GM19438 (cell line): ENCODE results near the gene PLEKHA1.

Experiments used
- ATAC-seq: cut with Tn5 transposase; IDR thresholded peaks from one replicate; pipeline ENCODE4 v1.9.1; 2021; ENCODE audit warnings: low read depth; ENCODE audit not compliant: unreplicated experiment

The PLEKHA1 gene

GRCh38 chr10:122375679-122376160 is 1.2 kb downstream of the PLEKHA1 start:
- no peak for ATAC-seq

DNA sequence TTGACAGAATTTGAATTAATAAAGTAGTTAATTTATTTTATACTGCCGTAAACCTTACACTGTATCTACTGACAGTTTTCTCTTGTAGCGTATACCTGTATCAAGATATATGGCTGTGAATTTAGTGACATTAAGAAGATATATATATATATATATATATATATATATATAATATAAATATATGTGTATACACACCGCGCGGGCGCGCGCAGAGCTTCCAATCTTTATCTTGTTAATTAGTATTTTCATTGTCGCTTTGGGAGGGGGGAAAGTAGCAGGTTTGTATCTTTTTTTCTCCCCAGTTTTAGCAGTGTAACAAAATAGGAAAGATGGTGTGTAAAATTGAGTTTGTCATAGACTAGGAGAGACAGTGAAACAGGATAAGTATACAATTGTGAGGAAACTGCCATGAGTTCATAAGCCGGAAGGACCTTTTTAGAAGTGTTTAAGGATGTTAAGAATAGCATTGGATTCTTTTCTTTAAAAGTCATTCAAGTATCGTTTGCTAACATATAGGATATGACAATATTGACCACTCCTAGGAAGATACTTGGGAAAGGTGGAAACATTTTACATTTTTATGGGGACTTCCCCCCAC is 2.0 kb downstream of the PLEKHA1 start:
- no peak for ATAC-seq

DNA sequence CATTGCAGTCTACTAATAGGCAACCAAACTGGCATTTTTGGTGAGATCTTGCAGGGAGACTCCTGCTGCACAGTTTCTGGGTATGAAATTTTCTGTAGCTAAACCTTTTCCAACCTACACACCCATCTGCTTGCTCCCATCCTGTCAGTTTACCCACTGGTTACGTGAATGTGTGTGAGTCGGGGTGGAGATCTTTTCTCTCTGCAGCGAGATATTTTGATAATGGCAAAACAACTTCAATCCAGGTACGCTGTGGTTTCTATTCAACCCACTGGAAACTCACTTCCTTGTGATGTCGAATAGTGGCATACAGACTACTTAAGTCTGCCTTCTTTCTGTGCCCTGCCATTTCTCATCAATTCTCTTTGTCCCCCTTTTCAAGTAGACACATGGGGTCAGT is 4.5 kb downstream of the PLEKHA1 start:
- no peak for ATAC-seq

DNA sequence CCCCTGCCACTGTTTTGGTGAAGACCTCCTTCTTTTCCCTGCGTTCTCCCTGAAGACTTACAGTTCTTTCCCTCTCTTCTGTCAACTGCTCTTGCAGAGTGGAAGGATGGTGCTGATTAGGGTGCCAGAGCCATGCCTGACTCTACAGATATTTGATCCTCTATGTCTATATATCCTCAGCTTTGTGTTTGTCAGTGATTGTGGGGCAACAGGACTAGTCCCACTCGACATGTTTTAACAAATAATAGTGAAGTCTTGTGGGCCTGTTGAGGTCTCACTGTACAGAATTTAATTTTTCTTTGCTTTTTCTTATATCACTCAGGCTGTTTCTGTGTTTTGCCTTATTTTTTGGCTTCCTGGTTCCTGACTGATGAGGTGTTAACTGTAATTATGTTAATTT is 5.0 kb downstream of the PLEKHA1 start:
- no peak for ATAC-seq

DNA sequence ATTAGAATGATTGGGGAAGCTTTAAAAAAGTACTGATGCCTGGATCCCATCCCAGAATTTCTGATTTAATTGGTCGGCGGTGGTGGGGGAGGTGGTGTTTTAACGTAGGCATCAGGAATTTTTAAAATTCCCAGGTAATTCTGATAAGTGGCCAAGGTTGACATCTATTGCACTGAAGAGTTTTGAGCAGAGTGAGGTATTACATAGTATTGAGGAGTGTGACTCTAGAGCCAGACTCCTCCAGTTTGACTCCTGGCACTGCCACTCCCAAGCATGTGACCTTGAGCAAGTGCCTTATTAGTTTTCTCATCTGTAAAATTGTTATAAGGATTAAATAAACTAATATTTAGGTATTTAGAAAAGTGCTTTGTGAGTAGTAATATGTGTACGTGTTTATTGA is 6.2 kb downstream of the PLEKHA1 start:
- no peak for ATAC-seq

GRCh38 chr10:122381680-122382079 is 7.2 kb downstream of the PLEKHA1 start:
- no peak for ATAC-seq

DNA sequence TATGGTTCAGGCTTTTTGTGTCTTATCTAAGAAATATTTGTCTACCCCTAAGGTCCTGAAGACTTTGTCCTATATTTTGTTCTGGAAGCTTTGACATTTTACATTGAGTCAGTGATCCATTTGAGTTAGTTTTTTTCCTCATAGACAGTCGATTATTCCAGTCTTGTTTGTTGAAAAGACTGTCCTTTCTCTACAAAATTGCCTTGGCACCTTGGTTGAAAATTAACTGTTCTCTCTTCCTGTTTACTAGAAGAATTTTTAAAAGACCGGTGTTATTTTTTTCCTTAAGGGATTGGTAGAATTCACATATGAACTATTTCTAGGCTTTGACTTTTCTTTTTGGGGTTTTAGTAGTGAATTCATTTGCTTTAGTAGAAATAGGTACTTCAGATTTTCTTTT is 12.0 kb downstream of the PLEKHA1 start:
- no peak for ATAC-seq

DNA sequence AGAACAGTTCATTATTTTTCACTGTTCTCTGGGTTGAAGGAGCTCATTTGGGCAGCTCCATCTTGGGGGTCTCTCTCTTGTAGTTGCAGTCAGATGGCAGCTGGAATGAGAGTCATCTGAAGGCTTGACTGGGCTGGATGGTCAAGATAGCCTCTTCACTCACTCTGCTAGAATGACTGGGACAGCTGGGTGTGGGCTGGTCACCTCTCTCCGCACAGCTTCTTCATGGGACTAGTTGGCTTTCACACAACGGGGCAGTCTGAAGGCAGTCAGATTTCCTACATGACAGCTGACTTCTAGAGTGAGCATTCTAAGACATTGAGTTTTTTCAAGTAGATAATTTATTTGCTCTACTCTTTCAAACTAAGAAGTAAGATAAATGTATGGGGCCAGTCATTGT is 13.1 kb downstream of the PLEKHA1 start:
- ATAC-seq: no peak

DNA sequence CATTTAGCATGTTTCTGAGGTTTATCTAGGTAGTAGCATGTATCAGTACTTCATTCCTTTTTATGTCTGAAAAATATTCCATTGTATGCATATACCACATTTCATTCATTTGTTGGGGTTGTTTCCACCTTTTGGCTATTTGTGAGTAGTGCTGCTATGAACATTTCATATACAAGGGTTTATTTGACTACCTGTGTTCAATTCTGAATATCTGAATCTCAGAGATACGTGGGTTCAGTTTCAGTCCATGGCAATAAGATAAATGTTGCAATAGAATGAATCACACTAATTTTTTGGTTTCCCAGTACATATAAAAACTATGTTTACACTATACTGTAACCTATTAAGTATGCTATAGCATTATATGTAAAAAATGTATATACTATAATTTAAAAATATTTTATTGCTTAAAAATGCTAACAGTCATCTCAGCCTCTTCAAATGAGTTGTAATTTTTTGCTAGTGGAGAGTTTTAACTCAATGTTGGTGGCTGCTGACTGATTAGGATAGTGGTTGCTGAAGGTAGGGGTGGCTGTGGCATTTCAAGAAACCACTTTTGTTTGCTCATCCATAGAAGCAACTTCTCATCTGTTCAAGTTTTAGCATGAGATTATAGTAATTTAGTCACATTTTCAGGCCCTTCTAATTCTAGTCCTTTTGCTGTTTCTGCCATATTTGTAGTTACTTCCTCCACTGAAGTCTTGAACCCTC is 13.9 kb downstream of the PLEKHA1 start:
- ATAC-seq: no peak

- ATAC-seq: no peak
These were observed 15.8 kb downstream of the PLEKHA1 start for GRCh38 chr10:122390271-122390670.

GRCh38 chr10:122390679-122391078 is 16.2 kb downstream of the PLEKHA1 start:
- ATAC-seq: no peak

DNA sequence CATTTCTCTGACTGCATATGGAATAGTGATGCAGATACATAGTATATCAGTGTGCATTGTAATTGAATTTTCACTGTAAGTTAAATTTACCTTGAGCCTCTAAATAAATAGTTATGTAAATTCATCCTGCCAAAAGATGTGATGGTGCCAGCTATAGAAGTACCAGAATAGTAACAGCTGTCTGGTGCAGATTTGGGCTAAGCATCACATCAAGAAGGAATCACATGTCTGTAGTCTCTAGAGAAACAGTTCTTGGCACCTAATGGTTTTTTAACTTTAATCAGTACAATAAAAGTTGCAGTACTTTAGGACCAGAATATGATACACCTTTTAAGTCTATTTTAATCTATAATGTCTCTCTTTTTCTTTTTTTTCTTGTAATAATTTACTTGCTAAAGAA is 17.4 kb downstream of the PLEKHA1 start:
- ATAC-seq: no peak

DNA sequence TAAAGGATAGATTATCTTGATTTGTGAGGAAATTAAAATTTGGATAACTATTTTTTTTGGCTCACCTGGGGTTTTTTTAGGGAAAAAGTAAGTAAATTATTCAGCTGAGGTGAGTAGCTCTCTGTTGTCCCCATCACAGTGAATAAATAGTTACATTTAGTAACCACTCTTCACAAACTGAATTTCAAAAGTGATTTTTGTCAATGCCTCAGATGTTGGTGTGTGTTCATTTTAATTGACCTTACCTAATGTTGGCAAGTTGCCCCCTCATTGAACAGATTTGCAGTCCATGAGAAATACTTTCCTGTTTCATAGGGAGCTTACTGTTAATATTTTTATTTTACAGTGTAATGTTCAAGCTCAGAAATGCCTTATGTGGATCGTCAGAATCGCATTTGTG is 18.3 kb downstream of the PLEKHA1 start:
- ATAC-seq: no peak

DNA sequence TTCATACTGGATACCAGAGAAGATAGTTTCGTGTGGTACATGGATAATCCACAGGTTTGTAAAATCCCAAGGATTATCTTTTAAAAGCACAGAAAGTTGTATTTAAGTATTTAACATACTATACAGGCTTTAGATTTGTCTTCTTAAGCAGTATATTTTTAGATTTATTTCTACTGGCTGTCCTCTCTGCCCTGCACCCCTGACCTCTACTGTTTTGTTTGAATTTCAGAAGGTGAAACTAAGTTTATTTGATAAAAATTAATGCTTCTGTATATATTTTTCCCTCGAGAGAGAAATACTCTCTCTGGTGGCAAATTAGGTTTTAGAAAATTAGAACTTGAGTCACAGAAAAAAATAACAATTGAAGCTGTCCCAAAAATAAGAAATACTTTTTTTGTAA is 18.8 kb downstream of the PLEKHA1 start:
- no peak for ATAC-seq

GRCh38 chr10:122402548-122403131 is 28.1 kb downstream of the PLEKHA1 start:
- no peak for ATAC-seq

DNA sequence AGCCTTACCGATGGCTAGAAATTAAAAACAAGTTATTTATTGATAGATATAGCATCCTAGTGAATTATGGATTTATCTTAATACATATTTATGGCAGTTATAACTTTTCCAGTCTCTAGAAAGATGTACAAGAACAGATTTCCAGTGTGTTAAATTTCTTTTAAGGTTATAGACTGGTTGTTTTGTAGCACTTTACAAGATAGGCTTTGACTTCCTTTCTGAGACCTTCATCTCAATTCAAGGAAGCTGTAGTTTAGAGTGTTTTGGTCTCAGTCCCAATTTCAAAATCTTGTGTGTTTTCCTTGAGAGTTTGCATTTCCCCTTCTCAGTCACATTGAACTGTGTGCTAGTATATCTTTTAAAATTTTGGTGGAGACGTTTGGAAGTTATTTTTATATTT is 30.1 kb downstream of the PLEKHA1 start:
- ATAC-seq: no peak

DNA sequence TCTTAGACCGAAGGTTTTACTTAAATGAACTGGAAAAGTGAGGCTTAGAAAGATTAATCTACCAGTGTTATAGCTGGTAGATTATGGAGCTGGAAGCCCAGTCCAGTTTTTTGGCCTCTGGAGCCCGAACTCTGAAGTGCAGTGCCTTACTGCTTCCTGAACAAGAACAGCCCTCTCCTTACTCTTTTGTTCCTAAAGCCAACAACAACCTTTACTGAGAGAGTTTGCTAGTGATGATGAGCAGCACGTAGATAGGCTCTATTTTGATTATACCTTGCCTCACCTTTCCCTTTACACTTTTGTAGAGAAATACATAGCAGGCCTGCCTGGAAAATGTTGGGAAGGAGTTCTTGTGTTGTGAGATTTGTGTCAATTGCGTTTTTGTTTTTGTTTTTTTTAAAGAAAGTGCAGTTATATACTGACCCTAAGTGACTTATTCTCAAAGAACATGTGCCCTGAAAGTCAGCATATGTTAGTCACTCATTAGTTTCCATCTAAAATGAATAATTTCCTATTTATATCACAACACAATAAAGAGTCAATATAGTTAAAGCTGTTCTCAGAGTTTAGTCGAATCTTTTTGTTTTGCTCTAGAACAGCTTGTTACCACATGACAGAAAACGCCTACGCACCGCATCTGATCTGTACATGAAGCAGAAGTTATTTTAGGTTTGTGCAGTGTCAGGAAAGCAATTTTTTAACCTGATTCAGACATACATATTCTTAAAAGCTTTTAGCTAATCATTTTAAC is 33.0 kb downstream of the PLEKHA1 start:
- ATAC-seq: no peak

GRCh38 chr10:122413327-122413726 is 38.8 kb downstream of the PLEKHA1 start:
- ATAC-seq: no peak

DNA sequence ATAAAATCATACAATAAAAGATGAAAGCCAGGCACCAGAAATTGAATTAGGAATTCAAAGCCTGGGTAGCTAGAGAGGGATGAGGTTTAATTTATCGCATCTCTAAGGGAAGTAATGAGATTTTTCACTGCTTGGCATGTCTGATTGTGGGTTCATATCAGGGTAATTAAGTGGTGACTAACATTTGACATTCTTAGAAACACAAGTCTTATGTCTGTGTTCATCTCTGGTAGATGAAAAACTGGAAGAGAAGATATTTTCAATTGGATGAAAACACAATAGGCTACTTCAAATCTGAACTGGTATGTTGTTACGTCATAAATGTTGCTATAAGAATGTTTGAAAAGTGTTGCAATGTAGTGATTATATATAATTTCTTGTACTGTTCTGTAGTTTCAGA is 43.2 kb downstream of the PLEKHA1 start:
- ATAC-seq: no peak

DNA sequence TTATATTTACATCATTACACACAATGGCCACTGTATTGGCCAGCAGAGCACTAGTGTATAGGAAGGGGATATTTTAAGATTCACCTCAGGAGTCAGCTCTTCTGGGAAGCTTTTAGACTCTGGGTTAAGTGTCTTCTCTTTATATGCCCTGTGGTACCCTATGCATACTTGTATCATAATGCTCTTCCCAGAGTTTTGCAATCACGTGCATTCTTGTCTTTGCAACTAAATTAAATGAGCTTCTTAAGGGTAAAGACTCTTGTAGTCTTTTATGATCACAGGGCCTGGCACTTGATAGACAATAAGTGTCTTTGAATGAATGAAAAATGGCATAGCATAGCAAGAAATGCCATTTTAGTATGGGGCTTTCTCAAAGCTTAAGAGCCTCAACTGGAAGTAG is 44.5 kb downstream of the PLEKHA1 start:
- no peak for ATAC-seq

DNA sequence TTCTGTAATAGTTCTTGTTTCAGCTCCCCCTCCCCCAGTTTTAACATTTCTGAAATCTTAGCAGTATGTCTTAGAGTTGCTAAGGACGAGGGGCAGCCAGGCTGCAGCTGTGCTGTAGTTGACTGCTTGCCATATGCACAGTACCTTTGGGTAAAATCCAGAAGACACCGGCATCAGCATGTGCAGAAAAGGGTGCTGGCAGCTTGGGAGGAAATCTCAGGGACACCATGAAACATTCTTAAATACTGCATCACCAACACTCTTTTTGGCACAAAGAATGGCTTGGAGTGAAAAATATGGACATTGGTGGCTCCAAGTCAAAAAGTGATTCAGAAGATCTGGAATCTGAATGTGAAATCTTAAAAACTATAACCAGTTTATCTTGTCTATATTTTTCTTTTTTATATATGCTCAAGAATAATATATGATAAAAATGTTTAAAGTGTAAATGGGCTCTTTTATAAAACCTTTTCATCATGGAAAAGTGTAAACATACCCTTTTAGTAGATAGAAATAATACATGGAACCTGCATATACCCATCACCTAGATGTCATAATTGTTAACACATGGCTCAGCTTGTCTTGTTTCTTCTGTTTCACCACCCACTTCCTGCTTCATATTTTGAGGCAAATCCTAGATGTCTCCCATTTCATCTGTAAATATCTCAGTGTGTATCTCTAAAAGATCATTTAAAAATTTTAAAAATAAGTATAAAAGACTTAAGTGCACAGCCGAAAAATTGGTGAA is 45.5 kb downstream of the PLEKHA1 start:
- ATAC-seq: no peak
